HG03135 (cell line): Measurements from ENCODE around the gene NTM.

Experiments
- ATAC-seq: cut with Tn5 transposase; IDR thresholded peaks from one replicate; pipeline ENCODE4 v1.9.1; 2021; ENCODE audit warnings: mild to moderate bottlenecking, moderate library complexity; ENCODE audit not compliant: unreplicated experiment

Gene NTM

DNA sequence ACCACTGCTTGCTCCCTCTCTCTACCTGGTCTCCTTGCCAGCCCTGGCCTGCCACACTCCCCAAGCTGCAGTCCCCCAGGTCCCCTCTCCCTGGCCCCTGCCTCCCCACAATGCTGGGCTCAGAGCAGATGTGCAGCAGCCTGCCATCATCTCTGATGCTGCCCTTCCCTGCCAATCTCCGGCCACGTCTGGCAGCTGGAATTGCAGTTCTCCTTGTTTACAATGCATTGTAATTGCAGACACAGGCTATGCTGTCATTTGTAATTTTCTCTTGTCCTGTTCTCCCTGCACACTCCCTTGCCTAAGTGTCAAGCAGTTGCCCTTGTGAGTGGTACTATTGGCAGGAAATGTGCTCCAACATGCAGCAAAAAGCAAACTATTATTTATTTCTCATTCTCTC is 222.3 kb downstream of the NTM start:
- no peak for ATAC-seq

DNA sequence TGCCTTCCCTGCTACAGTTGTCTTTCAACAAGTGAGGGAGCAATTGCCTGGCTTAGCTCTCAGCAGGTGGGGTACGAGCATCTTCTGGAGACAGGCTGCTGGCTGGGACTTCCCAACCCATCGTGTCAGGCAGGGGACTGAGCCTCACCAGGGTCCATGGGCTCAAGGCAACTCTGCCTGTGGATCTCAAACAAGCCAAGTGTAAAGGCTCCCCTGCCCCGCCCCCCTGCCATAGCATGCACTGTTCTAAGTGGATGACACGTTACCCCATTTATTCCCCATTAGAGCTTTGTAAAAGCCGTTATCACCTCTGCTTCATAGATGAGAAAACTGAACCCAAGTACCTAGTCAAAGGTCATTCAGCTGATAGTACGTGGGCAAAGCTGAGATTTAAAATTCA is 222.9 kb downstream of the NTM start:
- ATAC-seq: no peak

DNA sequence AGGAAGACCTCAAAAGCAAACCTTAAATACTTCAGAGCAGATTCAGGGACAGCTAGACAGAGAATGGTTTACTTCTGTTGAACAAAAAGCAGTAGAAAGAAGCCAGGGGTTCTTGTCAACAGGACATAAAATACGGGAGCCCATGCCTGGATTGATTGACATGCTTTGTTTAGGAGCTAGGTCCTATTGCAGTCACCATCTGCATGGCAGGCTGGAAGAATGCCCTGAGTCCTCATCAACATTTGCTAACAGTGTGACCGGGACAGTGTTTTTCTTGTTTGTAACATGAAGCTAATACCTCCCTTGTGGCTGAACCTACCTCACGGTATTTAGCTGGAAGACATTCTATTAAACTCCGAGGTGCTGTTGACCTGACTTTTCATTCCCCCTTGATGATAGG is 225.4 kb downstream of the NTM start:
- no peak for ATAC-seq

DNA sequence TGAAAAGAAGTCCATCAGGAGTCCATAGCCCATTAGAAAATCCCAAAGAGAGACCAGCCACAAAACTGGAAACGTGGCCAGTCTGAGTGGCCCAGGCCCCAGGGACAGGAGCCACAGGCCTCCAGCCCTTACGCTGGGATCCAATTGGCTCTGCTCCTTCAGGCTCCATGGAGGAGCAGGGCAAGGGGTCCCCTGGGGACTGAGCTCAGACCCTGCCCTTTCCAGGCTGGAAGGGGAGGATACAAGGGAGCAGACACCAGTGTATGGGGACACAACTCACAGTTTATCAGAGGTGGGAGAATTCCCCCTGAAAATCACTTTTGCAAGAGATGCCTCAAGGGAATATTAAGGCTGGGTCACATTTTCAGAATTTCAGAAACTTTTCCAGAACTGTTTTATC is 227.5 kb downstream of the NTM start:
- ATAC-seq: no peak

DNA sequence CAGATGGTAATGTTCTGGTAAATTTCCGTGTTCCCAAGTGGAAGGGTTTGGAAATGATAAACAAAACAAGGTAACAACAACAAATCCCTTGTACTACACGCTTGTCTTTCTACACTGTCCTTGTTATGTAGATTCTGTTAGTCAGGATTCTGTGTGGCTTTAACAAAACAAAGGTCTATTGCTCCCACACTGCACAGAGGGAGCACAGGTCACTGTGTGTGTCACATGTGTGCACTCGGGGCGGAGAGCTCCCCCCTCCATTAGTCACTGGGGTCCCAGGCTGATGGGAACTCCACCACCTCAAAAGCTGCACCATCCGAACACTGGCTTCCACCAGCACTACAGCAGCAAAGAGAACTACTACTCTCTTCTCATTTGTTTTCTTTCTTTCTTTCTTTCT is 227.9 kb downstream of the NTM start:
- ATAC-seq: no peak

DNA sequence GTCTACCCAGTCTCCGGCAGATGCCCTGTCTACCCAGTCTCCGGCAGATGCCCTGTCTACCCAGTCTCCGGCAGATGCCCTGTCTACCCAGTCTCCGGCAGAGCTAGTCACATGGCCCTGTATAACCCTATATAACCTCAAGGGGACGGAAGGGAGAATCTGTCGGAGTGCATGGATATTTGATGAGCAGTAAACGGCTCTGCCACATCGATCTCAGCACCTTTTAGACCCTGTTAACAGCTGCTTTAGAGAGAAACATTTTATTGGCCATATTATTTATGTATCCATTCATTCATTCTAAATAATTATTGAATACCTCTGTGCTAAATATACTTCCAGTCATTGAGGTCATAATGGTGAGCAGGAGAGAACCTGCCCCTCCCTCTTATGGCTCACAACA is 228.9 kb downstream of the NTM start:
- ATAC-seq: no peak

DNA sequence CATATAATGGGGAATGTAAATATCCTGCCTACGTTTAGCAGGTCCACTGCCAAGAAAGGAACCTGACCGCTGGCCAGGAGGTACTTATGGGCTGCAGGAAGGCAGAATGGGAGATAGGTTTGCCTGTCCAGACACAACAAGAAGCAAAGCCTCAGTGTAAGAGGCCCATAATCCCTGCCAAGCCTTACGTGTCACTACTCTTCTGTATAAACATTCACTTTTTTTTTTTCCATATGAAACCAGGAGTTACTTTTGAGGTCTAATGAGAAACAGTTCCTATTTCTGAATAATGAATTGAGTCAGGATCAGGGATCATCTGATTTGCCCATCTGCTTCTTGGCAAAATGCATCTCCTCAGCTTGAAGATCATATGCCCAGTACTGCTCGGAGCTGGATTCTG is 230.2 kb downstream of the NTM start:
- no peak for ATAC-seq

DNA sequence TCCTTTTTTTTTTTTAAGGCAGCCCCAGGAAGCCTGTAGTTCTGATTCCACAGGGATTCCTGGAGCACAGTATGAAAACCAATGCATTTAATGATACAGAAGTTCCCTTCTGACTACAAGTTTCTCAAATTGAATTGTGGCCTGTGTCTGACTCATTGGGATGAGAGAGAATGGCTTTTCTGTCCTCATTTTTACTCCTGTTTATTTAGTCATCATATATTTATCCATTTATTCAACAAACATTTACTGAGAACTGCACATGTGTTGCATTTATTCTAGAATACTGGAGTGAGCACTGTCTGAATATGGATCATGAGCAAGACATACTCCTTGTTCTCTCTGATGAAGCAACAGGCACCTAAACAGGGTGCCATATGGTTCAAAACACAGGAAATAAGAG is 231.2 kb downstream of the NTM start:
- ATAC-seq: no peak

DNA sequence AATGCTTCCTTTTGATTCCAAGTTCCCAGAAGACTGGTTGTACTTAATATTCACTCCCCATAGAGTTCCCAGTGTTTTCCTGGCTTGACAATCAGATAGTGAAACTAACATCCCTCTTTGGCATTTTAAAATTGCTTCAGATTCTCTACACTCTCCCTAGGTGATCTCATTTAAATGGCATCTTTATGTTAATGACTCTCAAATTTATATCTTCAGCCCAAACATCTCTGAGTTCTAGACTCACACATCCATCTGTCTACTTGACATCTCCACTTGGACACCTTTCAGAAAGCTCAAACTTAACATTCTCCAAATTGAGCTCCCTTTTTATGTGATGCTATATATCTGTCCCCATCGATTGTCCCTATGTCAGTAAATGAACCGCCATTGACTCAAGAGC is 232.0 kb downstream of the NTM start:
- ATAC-seq: no peak

DNA sequence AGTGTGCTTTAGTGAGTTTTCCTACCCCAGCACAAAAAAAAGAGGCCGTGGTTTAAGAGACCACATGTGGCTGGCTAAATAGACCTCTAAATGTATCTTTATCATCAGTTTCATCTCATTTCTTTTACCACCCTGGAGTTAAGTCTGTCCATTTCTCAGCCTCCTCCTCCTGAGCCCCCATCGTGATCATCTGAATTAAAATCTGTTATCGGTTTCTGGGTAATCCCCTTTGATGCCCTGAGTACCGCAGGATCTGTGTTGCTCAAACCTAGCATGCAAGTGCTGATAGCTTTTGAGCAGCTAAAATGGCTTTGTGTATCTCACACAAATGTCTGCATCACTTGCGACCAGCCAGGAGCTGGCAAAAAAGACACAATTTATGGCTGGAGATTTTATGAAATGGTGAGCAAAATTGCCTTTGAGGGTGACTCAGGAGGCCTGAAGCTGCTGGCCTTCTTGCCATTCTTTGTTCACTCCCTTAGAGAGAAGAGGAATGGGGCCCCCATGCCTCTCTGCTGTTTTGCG is 236.5 kb downstream of the NTM start:
- no peak for ATAC-seq

DNA sequence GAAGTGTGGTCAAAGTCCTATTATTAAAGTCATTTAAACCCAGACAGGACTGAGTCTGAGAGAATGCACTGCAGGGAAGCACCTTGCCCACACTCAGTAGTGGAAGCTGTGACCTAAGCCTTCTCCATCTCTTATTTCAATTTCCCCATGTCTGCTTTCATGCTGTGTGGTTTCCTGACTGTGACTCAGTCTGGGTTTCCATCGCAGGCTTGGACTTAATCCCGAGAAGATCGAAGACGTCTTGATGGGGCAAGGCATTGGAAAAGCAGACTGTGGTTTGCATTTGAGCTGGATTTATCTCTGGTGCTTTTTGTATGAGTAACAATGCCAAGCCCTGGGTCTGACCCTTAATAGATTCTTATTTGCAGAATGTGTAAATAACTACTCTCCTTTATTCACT is 238.9 kb downstream of the NTM start:
- ATAC-seq: no peak

DNA sequence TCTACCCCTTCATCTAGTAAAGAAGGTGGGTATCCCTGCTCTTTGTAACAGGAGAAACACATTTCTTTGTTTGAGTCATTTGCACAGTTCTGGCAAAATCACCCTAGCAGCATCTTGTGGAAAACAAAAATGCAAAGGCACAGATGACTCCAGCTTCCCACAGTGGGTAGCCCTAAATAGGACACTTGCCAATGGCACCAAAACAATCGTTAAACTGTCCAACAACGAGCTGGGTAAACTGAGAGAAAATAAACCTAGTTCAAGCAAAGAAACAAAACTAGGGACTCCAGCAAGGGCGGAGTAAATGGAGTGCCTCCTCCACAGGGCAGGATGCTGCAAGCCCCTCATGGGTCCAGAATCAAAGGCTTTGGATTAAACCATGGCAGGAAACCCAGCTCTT is 239.5 kb downstream of the NTM start:
- no peak for ATAC-seq

DNA sequence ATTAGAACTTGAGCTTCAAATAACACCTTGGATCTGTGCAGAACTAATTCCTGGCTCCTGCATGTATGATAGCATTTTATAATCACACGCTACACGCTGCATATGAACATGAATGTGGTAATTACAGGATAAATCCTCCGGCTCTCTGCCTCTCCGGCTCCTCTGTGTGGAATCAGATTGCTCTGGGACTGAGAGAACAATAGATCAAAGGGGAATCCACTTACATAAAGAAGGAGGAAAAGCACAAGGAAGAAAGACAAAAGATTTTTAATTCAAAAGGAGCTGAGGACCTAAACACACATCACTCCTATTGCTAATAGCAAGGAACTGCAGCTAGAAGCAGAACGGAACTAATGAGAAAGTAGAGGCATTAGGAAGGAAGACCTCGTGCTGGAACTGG is 240.9 kb downstream of the NTM start:
- ATAC-seq: no peak

DNA sequence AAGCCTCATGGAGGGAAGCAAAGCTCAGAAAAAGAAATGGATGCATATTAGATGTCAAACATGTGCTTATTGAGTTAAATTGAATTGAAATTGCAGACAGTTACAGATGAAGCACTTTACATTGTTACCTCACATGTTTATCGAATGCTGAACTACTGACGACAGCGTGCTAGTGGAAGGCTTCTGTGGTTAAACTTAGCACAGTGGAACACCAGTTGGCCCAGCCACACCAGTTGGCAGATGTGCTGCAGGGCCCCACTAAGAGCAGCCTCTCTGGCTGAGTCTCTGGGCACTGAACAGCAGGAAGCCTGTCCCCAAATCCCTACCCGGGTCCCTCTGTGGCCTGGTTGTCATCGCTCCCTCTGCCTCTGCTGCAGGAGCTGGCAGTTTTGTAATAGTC is 242.1 kb downstream of the NTM start:
- ATAC-seq: no peak

DNA sequence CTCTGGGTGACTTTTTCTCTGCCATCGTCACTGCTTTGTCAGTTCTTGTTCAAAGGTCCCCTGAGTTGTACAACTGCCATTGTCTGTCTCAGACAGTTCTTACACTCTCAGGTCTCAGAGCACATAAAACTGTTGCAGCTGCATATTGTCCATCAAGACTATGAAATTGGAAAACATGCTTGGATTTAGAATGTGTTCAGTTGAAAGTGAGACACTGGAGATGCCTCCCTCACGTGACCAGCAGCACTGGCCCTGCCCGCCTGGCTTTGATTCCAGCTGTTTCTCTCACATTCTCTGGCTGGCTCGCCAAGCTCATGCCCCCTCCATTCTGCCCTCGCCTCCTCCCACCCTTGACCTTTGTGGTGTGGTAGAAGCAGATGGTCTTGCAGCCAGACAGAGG is 244.2 kb downstream of the NTM start:
- ATAC-seq: no peak

DNA sequence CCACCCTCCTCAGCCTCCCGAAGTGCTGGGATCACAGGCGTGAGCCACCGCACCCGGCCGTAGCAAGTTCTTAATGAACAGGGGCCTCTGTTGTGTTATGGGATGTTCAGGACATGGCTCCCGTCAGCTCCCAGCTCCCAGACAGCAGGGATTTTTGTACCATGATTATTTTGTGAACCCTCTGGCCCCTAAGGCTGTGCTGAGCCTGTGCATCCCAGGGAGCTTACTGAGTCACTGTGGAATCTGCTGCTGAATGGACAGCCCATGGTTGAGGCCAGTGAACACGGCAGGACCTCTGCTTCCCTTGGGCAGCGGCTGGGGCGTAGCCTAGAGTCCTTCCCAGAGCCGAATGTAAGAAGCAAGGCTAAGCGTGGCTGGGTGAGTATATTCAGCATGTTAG is 245.2 kb downstream of the NTM start:
- ATAC-seq: no peak

DNA sequence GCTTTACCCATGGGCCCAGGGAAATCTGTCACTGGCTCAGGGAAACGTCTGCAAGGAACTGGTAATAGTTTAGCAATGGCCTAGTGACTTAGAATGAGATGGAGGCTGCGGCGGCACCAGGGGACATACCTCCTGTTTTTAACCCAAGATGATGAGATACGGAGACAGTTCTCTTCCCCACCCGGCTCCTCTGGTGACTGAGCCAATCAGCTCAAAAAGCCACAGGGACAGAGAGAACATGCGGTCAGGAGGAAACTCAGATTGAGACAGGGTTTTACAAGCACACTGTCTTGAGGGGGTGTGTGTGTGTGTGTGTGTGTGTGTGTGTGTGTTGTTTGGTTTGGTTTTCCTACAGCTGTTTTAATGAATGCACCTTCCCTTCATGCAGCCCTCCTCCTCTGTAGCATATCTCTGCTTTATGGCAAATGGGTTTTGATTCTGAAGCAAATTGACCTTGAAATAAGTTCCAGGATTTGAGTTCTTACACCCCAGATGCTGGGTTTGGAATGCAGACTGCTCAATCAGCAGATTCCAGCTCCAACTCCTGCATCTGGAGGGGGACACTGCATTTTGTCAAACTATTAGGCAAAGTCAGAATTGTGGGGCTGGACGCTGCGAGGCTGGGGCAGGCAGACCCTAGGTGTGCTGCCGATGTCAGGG is 246.2 kb downstream of the NTM start:
- no peak for ATAC-seq

DNA sequence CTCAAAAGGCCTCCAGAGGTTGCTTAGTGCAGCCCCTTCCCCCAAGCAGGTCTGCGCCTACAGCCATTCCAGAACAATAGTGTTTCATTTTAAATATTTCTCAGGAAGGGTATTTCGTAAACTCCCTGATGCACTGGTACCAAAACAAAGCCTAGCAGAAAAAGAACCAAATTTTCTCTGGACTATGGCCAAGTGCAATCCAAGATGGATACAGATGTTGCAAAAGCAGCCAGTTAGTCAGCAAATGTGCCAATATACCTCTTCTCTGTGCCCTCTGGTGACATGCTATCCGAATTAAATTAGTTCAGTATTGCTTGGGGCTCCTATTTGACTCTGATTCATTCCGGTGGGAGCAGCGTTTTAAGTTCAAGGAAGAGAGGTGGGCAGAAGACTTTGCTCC is 247.8 kb downstream of the NTM start:
- no peak for ATAC-seq

DNA sequence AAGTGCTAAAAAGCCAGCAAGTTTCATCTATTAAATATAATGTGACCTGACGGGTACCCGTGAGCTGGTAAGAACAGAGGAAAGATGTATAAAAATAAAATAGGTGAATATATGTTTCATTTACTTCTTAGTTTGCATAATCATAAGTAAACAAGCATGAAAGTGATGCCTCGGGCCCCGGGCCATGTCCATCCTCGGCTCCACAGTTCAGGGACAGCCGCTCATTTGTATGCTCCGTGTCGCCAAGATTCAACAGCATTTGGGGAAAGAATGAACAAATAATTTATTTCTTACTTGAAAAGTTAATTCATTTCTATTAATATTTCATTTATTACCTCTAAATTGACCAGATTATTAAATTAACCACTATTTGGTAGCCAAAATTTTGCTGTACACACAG is 251.8 kb downstream of the NTM start:
- ATAC-seq: no peak

DNA sequence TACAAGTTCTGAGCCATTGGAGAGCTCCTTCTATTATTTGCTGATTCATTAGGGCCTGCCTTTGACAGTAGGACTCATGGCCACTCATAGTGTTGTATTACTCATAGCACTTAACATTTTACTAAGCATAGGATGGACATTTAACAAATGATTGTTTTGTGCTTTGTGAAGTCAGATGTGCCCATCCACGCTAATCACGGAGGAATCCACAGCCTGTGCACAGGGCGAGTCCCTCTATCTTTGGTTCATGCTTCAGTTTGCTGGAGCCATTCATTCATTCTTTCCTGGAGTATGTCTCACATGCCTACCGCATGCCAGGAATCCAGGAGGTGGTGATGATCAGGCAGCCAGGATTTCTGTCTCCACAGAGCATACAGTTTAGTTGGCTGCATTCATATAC is 254.1 kb downstream of the NTM start:
- no peak for ATAC-seq

DNA sequence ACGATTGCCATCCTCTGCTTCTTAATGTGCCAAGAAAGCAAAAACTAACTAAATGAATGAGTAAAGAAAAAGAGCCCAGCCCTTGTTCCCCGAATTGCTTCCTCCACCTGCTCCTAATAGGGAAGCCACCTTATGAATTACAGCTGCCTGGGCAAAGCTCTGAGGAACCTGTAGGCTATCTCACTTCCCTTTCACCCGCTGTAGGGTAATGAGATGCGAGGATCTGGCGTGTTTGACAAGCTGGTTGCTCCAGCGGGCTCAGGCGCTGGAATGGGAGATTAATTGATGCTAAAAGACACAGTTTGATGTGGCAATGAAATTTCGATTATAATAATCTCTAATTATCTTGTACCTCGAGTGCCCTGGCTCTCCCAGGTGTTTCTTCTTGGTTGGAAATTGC is 256.4 kb downstream of the NTM start:
- no peak for ATAC-seq

DNA sequence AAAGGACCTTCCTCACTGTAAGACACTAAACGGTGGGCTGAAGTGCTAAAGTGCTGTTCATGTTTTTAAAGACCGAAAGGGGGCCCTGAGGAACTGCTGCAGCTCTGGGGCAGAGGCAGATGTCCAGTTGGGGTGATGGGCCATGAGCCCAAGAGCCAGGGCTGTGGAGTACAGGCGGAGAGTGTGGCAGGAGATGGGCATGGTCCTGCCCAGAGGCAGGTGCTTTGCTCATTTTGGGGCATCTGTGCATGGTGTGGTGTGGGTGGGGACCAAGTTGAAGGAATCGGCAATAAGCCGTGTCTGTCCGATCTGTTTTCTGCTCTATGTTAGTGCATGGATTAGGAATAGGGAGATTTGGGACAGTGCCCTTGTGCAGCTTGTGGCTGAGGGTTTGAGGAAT is 258.3 kb downstream of the NTM start:
- no peak for ATAC-seq

DNA sequence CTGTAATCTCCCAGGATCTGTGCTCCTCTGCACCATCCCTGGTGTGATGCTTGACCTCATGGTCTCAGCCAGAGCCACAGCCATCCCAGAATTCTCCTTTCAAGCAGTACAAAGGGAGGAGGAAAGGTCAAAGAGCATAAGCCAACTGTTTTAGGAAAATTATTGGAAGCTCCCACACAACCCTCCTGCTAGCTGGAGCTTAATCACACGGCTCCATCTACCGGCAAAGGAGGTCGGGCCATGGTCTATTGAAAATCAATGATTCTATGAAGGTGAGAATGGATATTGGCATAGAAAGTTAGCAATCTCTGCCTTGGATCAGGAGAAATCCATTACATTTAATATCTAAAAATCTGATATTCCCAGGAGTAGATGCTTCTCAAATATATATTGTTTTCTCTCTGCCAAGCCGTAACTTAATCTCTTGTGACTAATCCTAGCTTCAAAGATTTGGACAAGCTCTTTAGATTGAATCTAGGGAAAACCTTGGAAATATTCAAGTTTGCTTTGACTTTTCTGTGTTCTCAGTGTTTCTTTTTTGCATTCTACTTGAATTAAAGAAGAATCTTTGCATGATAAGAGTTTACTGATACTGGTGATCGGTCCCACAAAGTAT is 259.6 kb downstream of the NTM start:
- no peak for ATAC-seq
